COLO668 (cell line): Measurements from ENCODE around the gene GAB2.

Source experiments
- DNase-seq: peaks from one replicate; lab custom pipeline; 2025; ENCODE audit not compliant: unreplicated experiment; lab: John Stamatoyannopoulos, UW

GAB2 gene

DNA sequence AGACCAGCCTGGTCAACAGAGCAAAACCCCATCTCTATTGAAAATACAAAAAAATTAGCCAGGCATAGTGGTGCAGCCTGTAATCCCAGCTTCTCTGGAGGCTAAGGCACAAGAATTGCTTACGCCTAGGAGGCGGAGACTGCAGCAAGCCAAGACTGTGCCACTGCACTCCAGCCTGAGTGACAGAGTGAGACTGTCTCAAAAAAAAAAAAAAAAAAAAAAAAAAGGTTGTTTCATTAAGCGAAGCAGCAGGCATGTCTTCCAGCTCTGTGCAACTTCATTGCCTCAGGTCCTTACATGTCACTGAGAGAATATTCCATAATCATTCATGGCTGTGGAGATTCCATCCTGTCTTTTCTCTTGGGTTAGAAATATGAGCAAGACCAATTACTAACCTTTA, 16.9 kb downstream of the GAB2 start:
- no peak for DNase-seq

GRCh38 chr11:78400116-78400515, 17.5 kb downstream of the GAB2 start:
- DNase-seq: no peak

- no peak for DNase-seq
Measured at GRCh38 chr11:78399136-78399535, 18.5 kb downstream of the GAB2 start.

GRCh38 chr11:78398715-78399114, 18.9 kb downstream of the GAB2 start:
- DNase-seq: no peak

DNA sequence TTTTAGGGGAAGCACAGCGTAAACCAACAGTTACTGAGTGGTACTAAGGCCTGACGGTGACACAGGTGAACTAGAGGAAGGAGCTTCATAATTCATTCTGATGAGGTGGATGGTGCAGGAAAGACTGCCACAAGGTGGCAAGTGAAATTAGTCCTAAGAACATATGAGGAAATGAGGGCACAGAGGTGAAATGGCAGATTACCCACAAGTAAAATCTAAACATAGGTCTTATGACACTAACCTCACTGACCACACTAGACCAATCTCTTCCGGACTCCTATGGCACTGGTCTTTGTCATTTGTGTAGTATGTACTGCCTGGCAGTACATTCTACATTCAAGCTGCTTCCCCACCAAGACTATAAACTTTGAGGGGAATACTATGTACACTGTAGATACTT, 20.2 kb downstream of the GAB2 start:
- DNase-seq: no peak

DNA sequence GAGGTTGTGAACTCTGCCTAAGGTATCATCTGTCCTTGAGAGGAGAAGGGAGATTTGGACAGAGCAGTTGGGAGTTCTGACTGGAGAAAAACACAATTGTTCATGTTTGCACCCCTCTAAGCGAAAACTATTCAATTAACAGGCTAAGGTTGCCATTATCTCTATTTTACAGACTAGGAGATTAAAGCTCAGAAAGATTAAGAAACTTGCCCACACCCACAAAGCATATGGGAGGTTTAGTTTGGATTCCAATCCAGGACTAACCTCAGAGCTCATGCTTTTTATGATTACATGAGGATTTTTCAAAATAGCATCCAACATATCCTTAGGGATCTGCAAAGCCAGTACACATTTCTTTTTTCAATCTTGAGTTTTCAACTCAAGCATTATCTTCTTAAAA, 22.0 kb downstream of the GAB2 start:
- DNase-seq: no peak

DNA sequence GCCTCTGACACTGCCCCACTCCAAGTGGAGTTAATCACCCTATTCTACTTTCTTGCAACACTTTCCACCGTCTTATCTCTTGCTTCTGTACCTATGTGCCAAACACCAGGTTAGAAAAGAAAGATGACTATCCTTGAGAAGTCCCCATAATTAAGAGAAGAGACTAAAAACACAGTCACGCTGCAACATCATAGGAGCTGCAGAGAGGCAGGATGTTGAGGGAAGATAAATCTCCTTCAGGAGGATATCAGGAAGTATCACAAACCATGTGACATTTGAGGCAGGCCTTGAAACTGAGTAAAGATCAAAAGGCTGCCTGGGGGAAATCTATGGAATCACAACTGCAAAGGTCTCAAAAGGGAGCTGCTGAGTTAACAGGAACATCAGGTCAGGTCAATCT, 24.8 kb downstream of the GAB2 start:
- no peak for DNase-seq

GRCh38 chr11:78391424-78391823, 26.2 kb downstream of the GAB2 start:
- DNase-seq: no peak

GRCh38 chr11:78390809-78391208, 26.8 kb downstream of the GAB2 start:
- no peak for DNase-seq

GRCh38 chr11:78386215-78386941, 31.2 kb downstream of the GAB2 start:
- DNase-seq: no peak

- DNase-seq: no peak
Measured at GRCh38 chr11:78385205-78385604, 32.4 kb downstream of the GAB2 start.

DNA sequence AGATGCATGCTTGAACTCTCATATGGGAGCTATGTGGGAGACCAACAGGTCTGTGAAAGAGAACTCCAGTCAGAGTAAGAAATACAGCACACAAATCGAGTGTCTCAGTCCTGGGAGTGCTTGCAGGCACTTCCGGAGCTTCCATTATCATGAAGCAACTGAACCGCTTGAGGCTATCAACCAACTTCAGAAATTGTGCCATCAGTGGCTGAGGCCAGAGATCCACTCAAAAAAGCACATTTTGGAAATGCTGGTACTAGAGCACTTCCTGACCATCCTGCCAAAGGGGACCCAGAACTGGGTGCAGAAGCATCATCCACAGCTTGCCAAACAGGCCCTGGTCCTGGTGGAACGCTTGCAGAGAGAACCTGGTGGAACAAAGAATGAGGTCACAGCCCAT, 33.4 kb downstream of the GAB2 start:
- no peak for DNase-seq

- no peak for DNase-seq
Measured at GRCh38 chr11:78381865-78382264, 35.8 kb downstream of the GAB2 start.

GRCh38 chr11:78380615-78381051, 37.0 kb downstream of the GAB2 start:
- no peak for DNase-seq

DNA sequence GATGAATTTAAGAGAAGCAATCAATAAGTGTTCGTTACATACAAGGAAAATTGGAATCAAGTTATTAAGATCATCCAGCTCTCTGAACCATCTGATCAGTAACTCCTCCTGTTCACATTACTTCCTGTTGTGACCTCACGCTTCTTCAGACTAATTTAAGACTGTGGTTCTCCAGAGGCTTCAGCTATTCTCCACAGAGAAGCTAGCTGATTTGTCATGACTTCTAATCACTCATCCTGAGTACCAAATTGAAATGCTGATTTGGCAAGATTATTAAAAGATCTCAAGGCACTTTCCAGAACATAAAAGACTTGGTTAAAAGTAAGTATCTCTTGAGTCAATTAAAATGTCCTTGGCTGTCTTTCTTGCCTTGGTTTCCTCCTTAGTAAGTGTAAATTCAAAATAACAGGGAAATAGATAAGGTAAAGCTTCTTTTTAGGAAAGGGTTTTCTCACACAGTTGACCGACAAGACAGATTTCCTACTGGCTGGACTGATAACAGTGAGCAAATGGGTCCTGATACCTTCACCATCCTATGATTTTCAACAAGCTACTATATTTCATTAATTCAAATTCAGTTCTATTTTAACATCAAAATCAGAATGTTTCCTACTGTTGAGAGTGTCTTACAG, 38.5 kb downstream of the GAB2 start:
- no peak for DNase-seq

DNA sequence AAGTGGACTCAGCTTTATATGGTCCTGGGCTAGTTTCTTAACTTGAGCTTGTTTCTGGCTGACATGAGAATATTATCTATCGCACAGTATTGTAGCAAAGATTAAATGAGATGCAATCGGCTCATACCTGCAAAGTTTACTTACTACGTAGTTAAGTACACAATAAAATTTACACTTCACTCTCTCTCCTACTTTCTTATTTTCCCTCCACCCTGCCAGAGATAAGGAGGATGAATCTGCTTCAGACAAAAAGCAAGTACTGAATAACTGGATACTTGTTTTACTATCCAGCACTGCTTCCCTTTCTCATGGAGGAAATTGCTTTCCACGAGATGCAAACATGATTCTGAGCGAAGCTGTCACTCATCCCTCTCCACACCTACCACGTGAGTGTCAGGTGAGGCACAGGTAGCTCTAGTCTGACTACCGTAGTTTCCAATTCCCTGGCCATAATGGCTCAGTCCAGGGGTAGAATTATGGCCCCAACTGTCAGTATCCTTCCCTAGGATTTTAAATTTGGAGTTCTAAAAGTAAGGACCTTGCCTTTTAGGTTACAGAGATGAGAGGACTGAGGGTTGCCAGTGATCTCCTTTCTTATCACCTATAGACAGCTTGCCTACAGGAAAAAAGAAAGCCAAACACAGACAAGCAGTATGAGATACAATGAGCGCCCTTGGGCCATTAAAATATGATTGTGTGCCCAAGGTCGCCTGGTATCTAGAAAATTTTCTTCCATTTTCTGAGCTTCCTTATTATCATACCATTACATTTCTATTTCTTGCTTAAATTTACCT, 39.8 kb downstream of the GAB2 start:
- DNase-seq: no peak

- no peak for DNase-seq
Measured at GRCh38 chr11:78376858-78377257, 40.8 kb downstream of the GAB2 start.

DNA sequence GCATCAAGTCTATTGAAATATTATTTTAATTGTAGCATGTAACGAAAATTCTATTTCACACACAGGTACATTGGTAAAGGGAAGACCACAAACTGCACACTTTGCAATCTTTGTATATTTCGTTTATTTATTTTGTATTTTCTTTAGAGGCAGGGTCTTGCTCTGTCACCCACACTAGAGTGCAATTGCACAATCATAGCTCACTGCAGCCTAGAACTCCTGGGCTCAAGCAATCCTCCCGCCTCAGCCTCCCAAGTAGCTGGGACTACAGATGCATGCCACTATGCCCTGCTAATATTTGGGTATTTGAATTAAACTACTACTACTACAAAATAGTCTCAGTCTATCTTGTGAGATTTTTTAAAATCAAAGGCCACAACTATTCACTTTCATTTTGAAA, 42.7 kb downstream of the GAB2 start:
- DNase-seq: no peak

- no peak for DNase-seq
Measured at GRCh38 chr11:78373689-78374088, 43.9 kb downstream of the GAB2 start.

GRCh38 chr11:78372114-78372768, 45.4 kb downstream of the GAB2 start:
- DNase-seq: no peak

- no peak for DNase-seq
Measured at GRCh38 chr11:78371221-78371891, 46.3 kb downstream of the GAB2 start.
